Mucosa of gallbladder (tissue), 1 donor: ENCODE data around the gene IGSF9B. TPM values are rescaled to one million over a fixed set of nuclear protein-coding genes. Genes with fewer than 3 reads are reported as not detected.

ENCODE experiments used
- DNase-seq: peaks from one replicate; pipeline ENCODE4 v3.0.0-alpha.2; 2020; ENCODE audit warnings: low spot score
- total RNA-seq: library from RNA; stranded (reverse); gene quantifications from one replicate; pipeline ENCODE4 v1.2.1, GENCODE V29; 2021
- donor health status: DM: no; HTN: no; CAD: no.

Gene IGSF9B
- total RNA-seq, 1 donor from 2014 or later: 30.3 TPM

- no peak for DNase-seq
These were observed 27.0 kb upstream of the IGSF9B start for GRCh38 chr11:133983660-133984316.

- DNase-seq: no peak
These were observed 26.1 kb upstream of the IGSF9B start for GRCh38 chr11:133982876-133983275.

- DNase-seq: no peak
These were observed 25.4 kb upstream of the IGSF9B start for GRCh38 chr11:133982151-133982550.

- no peak for DNase-seq
These were observed 24.4 kb upstream of the IGSF9B start for GRCh38 chr11:133981156-133981555.

- DNase-seq: no peak
These were observed 23.9 kb upstream of the IGSF9B start for GRCh38 chr11:133980665-133981064.

- DNase-seq: no peak
These were observed 22.0 kb upstream of the IGSF9B start for GRCh38 chr11:133978794-133979193.

- no peak for DNase-seq
These were observed 20.4 kb upstream of the IGSF9B start for GRCh38 chr11:133977067-133977677.

- DNase-seq: no peak
These were observed 18.7 kb upstream of the IGSF9B start for GRCh38 chr11:133975488-133975849.

- DNase-seq: no peak
These were observed 18.2 kb upstream of the IGSF9B start for GRCh38 chr11:133974836-133975487.

GRCh38 chr11:133971881-133972280 is 15.1 kb upstream of the IGSF9B start:
- DNase-seq: no peak

GRCh38 chr11:133969112-133969511 is 12.3 kb upstream of the IGSF9B start:
- DNase-seq: no peak

- DNase-seq: no peak
These were observed 11.5 kb upstream of the IGSF9B start for GRCh38 chr11:133968300-133968699.

- DNase-seq: no peak
These were observed 11.0 kb upstream of the IGSF9B start for GRCh38 chr11:133967599-133968238.

GRCh38 chr11:133966921-133967598 is 10.3 kb upstream of the IGSF9B start:
- no peak for DNase-seq

- DNase-seq: no peak
These were observed 9.4 kb upstream of the IGSF9B start for GRCh38 chr11:133966172-133966651.

- DNase-seq: peak; percentile 38
These were observed 8.3 kb upstream of the IGSF9B start for GRCh38 chr11:133965031-133965601.

- no peak for DNase-seq
These were observed 7.6 kb upstream of the IGSF9B start for GRCh38 chr11:133964356-133964755.

GRCh38 chr11:133961890-133962289 is 5.1 kb upstream of the IGSF9B start:
- DNase-seq: no peak

- no peak for DNase-seq
These were observed 1.1 kb upstream of the IGSF9B start for GRCh38 chr11:133957900-133958299.

- DNase-seq: no peak
These were observed 785 bp downstream of the IGSF9B start for GRCh38 chr11:133955945-133956421.

- DNase-seq: peak; percentile 53
These were observed 1.5 kb downstream of the IGSF9B start for GRCh38 chr11:133955081-133955891.
